GM12878 (cell line): ENCODE data around the gene CYTH3.

Source experiments
- EP300 ChIP-seq, 2 experiments: fragments of 150-350 bp in 1 of 2; IDR thresholded peaks; 2 replicates each; pipeline ENCODE4 v1.6.1; 2011 to 2012; ENCODE audit warnings: low read depth in 2 of 2, low read length in 2 of 2, borderline replicate concordance in 1 of 2, improper control_type of control experiment in 1 of 2, inconsistent platforms in 1 of 2; ENCODE audit not compliant: control insufficient read depth in 1 of 2
- JUNB ChIP-seq: IDR thresholded peaks from 2 replicates; pipeline ENCODE4 v1.6.1; 2016; ENCODE audit warnings: antibody characterized with exemption, mild to moderate bottlenecking
- NFYA ChIP-seq: IDR thresholded peaks from 2 replicates; pipeline ENCODE4 v1.6.1; 2011; ENCODE audit warnings: low read depth, mild to moderate bottlenecking, low read length, improper control_type of control experiment, borderline replicate concordance
- PAX5 ChIP-seq: IDR thresholded peaks from 2 replicates; pipeline ENCODE4 v1.6.1; 2011; ENCODE audit warnings: low read depth, low read length, borderline replicate concordance
- POLR2A ChIP-seq: IDR thresholded peaks from 2 replicates; pipeline ENCODE4 v1.6.1; 2011; ENCODE audit warnings: low read depth, mild to moderate bottlenecking, low read length
- SREBF2 ChIP-seq: IDR thresholded peaks from 2 replicates; pipeline ENCODE4 v1.6.1; 2012; ENCODE audit warnings: mild to moderate bottlenecking, low read length
- SRF ChIP-seq, 2 experiments: IDR thresholded peaks; 2 replicates each; pipeline ENCODE4 v1.6.1; 2011; ENCODE audit warnings: low read depth in 2 of 2, low read length in 2 of 2, mild to moderate bottlenecking in 1 of 2, moderate library complexity in 1 of 2
- TAF1 ChIP-seq: IDR thresholded peaks from 2 replicates; pipeline ENCODE4 v1.6.1; 2011; ENCODE audit warnings: mild to moderate bottlenecking, low read depth, low read length, borderline replicate concordance
- TF ChIP-seq, protein P1 (sequence below), 3 experiments: IDR thresholded peaks in 2 of 3; conservative IDR thresholded peaks in 1 of 3; 2 replicates each; pipeline ENCODE4 v1.5.1; 2011; ENCODE audit warnings: low read depth in 3 of 3, low read length in 3 of 3, mild to moderate bottlenecking in 3 of 3, control low read depth in 2 of 3, moderate library complexity in 2 of 3, inconsistent platforms in 1 of 3, mixed read lengths in 1 of 3; ENCODE audit not compliant: control insufficient read depth in 2 of 3, insufficient read depth in 1 of 3; ENCODE audit errors: extremely low read depth in 1 of 3
- TF ChIP-seq, protein P2 (sequence below): IDR thresholded peaks from 2 replicates; pipeline ENCODE4 v1.6.1; 2011; ENCODE audit warnings: mild to moderate bottlenecking, low read depth, low read length, moderate library complexity; ENCODE audit not compliant: insufficient replicate concordance
- TF ChIP-seq, protein P3 (sequence below): IDR thresholded peaks from 2 replicates; pipeline ENCODE4 v1.6.1; 2012; ENCODE audit warnings: low read depth, low read length, improper control_type of control experiment
- TF ChIP-seq, protein P4 (sequence below): fragments of 450-650 bp; IDR thresholded peaks from 2 replicates; pipeline ENCODE4 v1.6.1; 2017; ENCODE audit warnings: mild to moderate bottlenecking, moderate library complexity

DNA sequence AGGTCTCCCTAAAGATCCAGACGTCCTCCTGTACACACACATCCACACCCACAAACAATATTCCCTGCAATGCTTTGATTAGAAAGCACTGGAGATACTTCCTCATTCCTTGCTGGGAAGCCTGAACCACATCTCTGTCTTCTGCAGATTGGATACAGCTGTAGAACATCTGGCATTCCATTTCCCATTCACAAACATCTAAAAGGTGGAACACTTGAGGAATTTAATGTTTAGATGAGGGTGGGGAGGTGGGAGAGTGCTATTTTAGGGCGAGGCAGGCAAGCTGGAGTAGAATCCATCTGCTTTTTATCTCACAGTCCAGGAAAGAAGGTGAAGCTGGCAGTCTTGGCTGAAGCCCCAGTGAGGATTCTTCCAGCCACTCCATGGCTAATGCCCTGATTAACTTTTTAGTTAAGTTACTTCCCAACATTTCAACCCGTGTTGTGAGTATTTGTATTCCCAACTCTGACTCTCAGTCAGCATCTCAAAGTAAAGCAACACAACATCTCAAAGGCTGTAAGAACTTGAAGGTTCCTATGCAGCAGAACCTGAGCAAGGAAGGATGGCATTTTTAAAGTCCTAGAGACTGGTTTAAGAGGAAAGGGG lies 46.1 kb downstream of the CYTH3 start:
- TF ChIP-seq, protein P1, sequence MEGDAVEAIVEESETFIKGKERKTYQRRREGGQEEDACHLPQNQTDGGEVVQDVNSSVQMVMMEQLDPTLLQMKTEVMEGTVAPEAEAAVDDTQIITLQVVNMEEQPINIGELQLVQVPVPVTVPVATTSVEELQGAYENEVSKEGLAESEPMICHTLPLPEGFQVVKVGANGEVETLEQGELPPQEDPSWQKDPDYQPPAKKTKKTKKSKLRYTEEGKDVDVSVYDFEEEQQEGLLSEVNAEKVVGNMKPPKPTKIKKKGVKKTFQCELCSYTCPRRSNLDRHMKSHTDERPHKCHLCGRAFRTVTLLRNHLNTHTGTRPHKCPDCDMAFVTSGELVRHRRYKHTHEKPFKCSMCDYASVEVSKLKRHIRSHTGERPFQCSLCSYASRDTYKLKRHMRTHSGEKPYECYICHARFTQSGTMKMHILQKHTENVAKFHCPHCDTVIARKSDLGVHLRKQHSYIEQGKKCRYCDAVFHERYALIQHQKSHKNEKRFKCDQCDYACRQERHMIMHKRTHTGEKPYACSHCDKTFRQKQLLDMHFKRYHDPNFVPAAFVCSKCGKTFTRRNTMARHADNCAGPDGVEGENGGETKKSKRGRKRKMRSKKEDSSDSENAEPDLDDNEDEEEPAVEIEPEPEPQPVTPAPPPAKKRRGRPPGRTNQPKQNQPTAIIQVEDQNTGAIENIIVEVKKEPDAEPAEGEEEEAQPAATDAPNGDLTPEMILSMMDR (IDR thresholded peaks at IDR 0.05 in 2 of 3, conservative IDR thresholded peaks at IDR 0.05 in 1 of 3; ENCODE audit: control insufficient read depth in 2 of 3, extremely low read depth in 1 of 3, insufficient read depth in 1 of 3, low read depth in 3 of 3, low read length in 3 of 3): no peak
- TF ChIP-seq TAF1 (no peak), SRF (IDR thresholded peaks at IDR 0.05; ENCODE audit: low read depth in 2 of 2, low read length in 2 of 2) (no peak), JUNB (no peak), POLR2A (no peak), EP300 (IDR thresholded peaks at IDR 0.05; ENCODE audit: borderline replicate concordance in 1 of 2, control insufficient read depth in 1 of 2, low read depth in 2 of 2, low read length in 2 of 2) (no peak), NFYA (no peak), PAX5 (no peak), SREBF2 (no peak)
- TF ChIP-seq, protein P2, sequence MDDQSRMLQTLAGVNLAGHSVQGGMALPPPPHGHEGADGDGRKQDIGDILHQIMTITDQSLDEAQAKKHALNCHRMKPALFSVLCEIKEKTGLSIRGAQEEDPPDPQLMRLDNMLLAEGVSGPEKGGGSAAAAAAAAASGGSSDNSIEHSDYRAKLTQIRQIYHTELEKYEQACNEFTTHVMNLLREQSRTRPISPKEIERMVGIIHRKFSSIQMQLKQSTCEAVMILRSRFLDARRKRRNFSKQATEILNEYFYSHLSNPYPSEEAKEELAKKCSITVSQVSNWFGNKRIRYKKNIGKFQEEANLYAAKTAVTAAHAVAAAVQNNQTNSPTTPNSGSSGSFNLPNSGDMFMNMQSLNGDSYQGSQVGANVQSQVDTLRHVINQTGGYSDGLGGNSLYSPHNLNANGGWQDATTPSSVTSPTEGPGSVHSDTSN: no peak
- TF ChIP-seq, protein P3, sequence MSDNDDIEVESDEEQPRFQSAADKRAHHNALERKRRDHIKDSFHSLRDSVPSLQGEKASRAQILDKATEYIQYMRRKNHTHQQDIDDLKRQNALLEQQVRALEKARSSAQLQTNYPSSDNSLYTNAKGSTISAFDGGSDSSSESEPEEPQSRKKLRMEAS: no peak
- TF ChIP-seq, protein P4, sequence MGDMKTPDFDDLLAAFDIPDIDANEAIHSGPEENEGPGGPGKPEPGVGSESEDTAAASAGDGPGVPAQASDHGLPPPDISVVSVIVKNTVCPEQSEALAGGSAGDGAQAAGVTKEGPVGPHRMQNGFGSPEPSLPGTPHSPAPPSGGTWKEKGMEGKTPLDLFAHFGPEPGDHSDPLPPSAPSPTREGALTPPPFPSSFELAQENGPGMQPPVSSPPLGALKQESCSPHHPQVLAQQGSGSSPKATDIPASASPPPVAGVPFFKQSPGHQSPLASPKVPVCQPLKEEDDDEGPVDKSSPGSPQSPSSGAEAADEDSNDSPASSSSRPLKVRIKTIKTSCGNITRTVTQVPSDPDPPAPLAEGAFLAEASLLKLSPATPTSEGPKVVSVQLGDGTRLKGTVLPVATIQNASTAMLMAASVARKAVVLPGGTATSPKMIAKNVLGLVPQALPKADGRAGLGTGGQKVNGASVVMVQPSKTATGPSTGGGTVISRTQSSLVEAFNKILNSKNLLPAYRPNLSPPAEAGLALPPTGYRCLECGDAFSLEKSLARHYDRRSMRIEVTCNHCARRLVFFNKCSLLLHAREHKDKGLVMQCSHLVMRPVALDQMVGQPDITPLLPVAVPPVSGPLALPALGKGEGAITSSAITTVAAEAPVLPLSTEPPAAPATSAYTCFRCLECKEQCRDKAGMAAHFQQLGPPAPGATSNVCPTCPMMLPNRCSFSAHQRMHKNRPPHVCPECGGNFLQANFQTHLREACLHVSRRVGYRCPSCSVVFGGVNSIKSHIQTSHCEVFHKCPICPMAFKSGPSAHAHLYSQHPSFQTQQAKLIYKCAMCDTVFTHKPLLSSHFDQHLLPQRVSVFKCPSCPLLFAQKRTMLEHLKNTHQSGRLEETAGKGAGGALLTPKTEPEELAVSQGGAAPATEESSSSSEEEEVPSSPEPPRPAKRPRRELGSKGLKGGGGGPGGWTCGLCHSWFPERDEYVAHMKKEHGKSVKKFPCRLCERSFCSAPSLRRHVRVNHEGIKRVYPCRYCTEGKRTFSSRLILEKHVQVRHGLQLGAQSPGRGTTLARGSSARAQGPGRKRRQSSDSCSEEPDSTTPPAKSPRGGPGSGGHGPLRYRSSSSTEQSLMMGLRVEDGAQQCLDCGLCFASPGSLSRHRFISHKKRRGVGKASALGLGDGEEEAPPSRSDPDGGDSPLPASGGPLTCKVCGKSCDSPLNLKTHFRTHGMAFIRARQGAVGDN: no peak
